Measurements from ENCODE around the gene STRIT1. TPM values are rescaled to one million over a fixed set of nuclear protein-coding genes. Genes with fewer than 3 reads are reported as not detected.
A peak's percentile ranks its signal among the peaks of the same experiment; 100 is the strongest.

Gene STRIT1
- under 1 TPM in 1 of 4 donors, not detected in 3; 0.35 TPM for total RNA-seq
- 0.14 TPM for polyA plus RNA-seq
- long read RNA-seq, donor 1: 0 reads
- long read RNA-seq, donor 2: 0 reads
- long read RNA-seq, donor 3: 0 reads
- long read RNA-seq, donor 4: 0 reads

DNA sequence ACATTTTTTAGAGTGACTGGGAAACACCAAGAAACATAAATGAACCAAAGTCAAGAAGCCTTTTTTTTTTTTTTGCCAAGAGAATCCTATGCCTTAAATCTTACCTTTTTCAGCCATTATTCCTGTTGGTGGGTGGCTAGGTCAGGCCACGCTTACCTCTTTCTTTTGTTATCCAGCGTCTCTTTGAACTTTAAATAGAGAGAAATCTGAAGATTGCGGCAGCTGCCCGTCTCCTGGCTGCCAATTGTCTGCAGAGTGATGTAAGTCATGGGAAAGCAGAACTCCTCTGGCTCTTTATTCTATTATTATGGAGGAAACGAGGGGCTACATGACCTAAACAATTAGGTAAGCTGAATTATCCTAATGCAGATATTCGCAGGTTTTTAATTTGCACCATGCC, at the start of gene STRIT1:
TSS of gene STRIT1 (minus strand) at position 168 of the 400 bp plus-strand sequence.
- Histone ChIP-seq H3K9me3 (ENCODE audit: control insufficient read depth, low read length) (peaks cover 2% of the 10 kb centered on the region), H3K27me3 (ENCODE audit: control insufficient read depth, insufficient read depth) (no peaks in the 10 kb centered on the region), H3K4me1 (ENCODE audit: control insufficient read depth, insufficient read depth, low read length) (no peaks in the 10 kb centered on the region), H3K4me3 (ENCODE audit: low read length) (no peak within 1 kb of the TSS), H3K27ac (ENCODE audit: low read length) (no peak within 1 kb of the TSS)
- intact Hi-C loops (cut with DNase I): no loop called here
- DNase-seq: no peak
- WGBS: 48% methylated on average over 6 of the region's 6 CpGs
- ATAC-seq: no peak

- 41% methylated on average over 3 of the region's 3 CpGs for WGBS
- Histone ChIP-seq H3K9me3 (ENCODE audit: control insufficient read depth, low read length) (no peaks in the 10 kb centered on the region), H3K27ac (ENCODE audit: low read length) (no peak overlapping the region), H3K27me3 (ENCODE audit: control insufficient read depth, insufficient read depth) (no peaks in the 10 kb centered on the region), H3K4me3 (ENCODE audit: low read length) (no peak overlapping the region), H3K4me1 (ENCODE audit: control insufficient read depth, insufficient read depth, low read length) (no peaks in the 10 kb centered on the region)
- ATAC-seq (no peak), DNase-seq (no peak)
- intact Hi-C loops (cut with DNase I): no loop called here
Measured at GRCh38 chr3:155342344-155342743, 48.9 kb upstream of the STRIT1 start.

DNA sequence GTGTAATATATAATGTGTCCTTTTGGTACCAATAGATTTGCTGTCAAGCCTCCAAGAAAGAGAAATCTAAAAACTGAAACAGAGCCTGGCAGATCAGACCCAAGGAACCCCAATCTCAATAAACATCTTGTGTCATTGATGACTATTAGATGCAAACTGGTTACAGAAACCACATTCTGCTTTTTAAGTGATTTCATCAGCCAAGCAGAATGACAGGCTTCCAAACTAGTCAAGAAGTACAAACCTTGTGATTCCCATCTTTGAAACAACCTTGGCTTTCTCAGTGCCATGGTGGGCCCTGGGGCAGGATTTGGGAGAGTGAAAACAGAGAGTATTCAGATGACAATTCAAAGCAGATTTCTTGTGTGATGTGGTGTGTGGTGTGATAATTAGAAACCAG, 45.6 kb upstream of the STRIT1 start:
- Histone ChIP-seq H3K4me3 (ENCODE audit: low read length) (no peak overlapping the region), H3K9me3 (ENCODE audit: control insufficient read depth, low read length) (no peaks in the 10 kb centered on the region), H3K27me3 (ENCODE audit: control insufficient read depth, insufficient read depth) (no peaks in the 10 kb centered on the region), H3K4me1 (ENCODE audit: control insufficient read depth, insufficient read depth, low read length) (peaks cover 2% of the 10 kb centered on the region), H3K27ac (ENCODE audit: low read length) (no peak overlapping the region)
- intact Hi-C loops (cut with DNase I): no loop called here
- DNase-seq: no peak
- ATAC-seq: no peak

DNA sequence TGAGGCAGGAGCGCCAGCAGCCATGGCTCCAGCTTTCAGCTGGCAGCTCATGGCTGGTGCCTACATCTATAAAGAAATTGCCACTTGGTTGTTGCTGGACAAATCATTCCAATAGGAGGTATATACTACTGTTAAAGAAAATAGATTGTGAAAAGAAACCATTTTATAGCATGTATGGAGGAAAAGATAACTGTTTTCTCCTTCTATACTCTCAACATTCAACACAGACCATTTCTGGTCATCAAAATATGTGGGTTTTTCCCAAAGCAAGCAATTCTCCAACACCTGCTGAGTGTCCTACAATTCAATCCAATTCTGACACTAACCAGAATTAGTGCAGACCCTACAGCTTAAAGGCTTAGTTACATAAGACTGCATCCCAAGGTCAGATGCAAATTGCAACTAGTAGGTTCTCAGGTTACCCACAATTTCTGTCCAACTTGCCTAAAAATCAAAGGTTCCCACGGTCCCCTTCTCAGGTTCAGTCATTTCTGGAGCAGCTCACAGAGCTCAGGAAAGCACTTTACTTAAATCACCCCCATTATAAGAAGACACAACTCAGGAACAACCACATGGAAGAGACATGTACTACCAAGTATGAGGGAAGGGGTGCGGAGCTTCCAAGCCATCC, 42.4 kb upstream of the STRIT1 start:
- Histone ChIP-seq H3K27ac (ENCODE audit: low read length) (no peak overlapping the region), H3K4me1 (ENCODE audit: control insufficient read depth, insufficient read depth, low read length) (peaks cover 2% of the 10 kb centered on the region), H3K27me3 (ENCODE audit: control insufficient read depth, insufficient read depth) (no peaks in the 10 kb centered on the region), H3K4me3 (ENCODE audit: low read length) (no peak overlapping the region), H3K9me3 (ENCODE audit: control insufficient read depth, low read length) (no peaks in the 10 kb centered on the region)
- WGBS: 75% methylated on average over 3 of the region's 3 CpGs
- no peak for ATAC-seq
- intact Hi-C loops (cut with DNase I): no loop called here
- DNase-seq: no peak

DNA sequence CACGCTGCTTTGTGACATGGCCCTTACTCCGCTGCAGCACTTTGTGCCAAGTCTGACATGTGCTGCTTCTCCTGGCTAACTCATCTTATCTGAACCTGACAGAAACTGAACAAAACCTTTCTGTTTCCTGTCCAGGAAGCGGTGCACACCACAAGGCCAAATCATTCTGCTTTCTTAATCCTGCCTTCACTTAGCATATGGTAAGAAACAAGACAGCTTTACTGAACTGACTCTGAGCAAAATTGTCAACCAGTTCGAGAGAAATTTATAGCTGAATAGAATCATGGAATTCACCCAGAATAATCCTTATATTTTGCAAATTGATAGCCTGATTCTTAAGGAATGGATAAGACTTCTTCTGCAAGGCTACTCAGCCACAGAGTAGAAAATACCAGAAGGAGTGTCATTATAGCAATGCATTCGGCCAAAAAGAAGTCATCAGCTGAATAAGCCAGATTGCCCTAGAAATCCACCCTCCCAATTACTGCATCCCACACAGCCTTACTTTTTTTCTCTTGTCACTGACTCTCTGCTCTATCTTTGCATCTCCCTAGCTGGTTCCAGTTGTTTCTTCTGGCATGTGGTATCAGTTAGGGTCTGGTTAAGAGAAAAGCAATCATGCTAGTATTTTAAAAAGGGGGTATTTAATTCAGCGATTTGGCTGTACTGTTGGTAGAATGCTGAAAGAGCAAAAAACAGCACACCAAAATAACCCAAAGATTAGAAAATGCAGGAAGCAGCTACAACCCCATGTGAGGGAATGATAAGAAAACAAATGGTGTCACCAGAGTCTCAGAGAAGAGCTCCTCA, 41.6 kb upstream of the STRIT1 start:
- intact Hi-C loops (cut with DNase I): no loop called here
- ATAC-seq: peak in 1 of 2 donors; percentile 48
- DNase-seq: no peak
- no peak overlapping the region for H3K27ac ChIP-seq (ENCODE audit: low read length)
- no peaks in the 10 kb centered on the region for H3K9me3 ChIP-seq (ENCODE audit: control insufficient read depth, low read length)
- H3K4me1 ChIP-seq (ENCODE audit: control insufficient read depth, insufficient read depth, low read length): peaks cover 2% of the 10 kb centered on the region
- H3K27me3 ChIP-seq (ENCODE audit: control insufficient read depth, insufficient read depth): no peaks in the 10 kb centered on the region
- H3K4me3 ChIP-seq (ENCODE audit: low read length): no peak overlapping the region
- 33% methylated on average over 6 of the region's 6 CpGs for WGBS

- no peak for DNase-seq
- intact Hi-C loops (cut with DNase I): no loop called here
Measured at GRCh38 chr3:155334215-155334913, 40.9 kb upstream of the STRIT1 start.

GRCh38 chr3:155332716-155333115, 39.2 kb upstream of the STRIT1 start:
- 89% methylated on average over 4 of the region's 4 CpGs for WGBS
- DNase-seq (no peak), ATAC-seq (no peak)
- Histone ChIP-seq H3K27me3 (ENCODE audit: control insufficient read depth, insufficient read depth) (no peaks in the 10 kb centered on the region), H3K27ac (ENCODE audit: low read length) (no peak overlapping the region), H3K9me3 (ENCODE audit: control insufficient read depth, low read length) (no peaks in the 10 kb centered on the region), H3K4me3 (ENCODE audit: low read length) (no peak overlapping the region), H3K4me1 (ENCODE audit: control insufficient read depth, insufficient read depth, low read length) (peaks cover 2% of the 10 kb centered on the region)
- intact Hi-C loops (cut with DNase I): no loop called here

More at GRCh38 chr3:155334215-155334913, 40.9 kb upstream of the STRIT1 start:
- no peaks in the 10 kb centered on the region for H3K9me3 ChIP-seq (ENCODE audit: control insufficient read depth, low read length)
- H3K4me3 ChIP-seq (ENCODE audit: low read length): no peak overlapping the region
- H3K27ac ChIP-seq (ENCODE audit: low read length): no peak overlapping the region
- WGBS: 56% methylated on average over 3 of the region's 3 CpGs
- peaks cover 2% of the 10 kb centered on the region for H3K4me1 ChIP-seq (ENCODE audit: control insufficient read depth, insufficient read depth, low read length)
- no peak for ATAC-seq
- H3K27me3 ChIP-seq (ENCODE audit: control insufficient read depth, insufficient read depth): no peaks in the 10 kb centered on the region

- intact Hi-C loops (cut with DNase I): no loop called here
- Histone ChIP-seq H3K4me3 (ENCODE audit: low read length) (no peak overlapping the region), H3K9me3 (ENCODE audit: control insufficient read depth, low read length) (no peaks in the 10 kb centered on the region), H3K4me1 (ENCODE audit: control insufficient read depth, insufficient read depth, low read length) (peaks cover 2% of the 10 kb centered on the region), H3K27me3 (ENCODE audit: control insufficient read depth, insufficient read depth) (no peaks in the 10 kb centered on the region), H3K27ac (ENCODE audit: low read length) (no peak overlapping the region)
- no peak for ATAC-seq
- 88% methylated on average over 2 of the region's 2 CpGs for WGBS
- DNase-seq: no peak
Measured at GRCh38 chr3:155331078-155331477, 37.6 kb upstream of the STRIT1 start.

GRCh38 chr3:155330370-155330769, 36.9 kb upstream of the STRIT1 start:
- Histone ChIP-seq H3K4me3 (ENCODE audit: low read length) (no peak overlapping the region), H3K27ac (ENCODE audit: low read length) (no peak overlapping the region), H3K27me3 (ENCODE audit: control insufficient read depth, insufficient read depth) (no peaks in the 10 kb centered on the region), H3K4me1 (ENCODE audit: control insufficient read depth, insufficient read depth, low read length) (peaks cover 2% of the 10 kb centered on the region), H3K9me3 (ENCODE audit: control insufficient read depth, low read length) (no peaks in the 10 kb centered on the region)
- DNase-seq (no peak), ATAC-seq (no peak)
- intact Hi-C loops (cut with DNase I): no loop called here

DNA sequence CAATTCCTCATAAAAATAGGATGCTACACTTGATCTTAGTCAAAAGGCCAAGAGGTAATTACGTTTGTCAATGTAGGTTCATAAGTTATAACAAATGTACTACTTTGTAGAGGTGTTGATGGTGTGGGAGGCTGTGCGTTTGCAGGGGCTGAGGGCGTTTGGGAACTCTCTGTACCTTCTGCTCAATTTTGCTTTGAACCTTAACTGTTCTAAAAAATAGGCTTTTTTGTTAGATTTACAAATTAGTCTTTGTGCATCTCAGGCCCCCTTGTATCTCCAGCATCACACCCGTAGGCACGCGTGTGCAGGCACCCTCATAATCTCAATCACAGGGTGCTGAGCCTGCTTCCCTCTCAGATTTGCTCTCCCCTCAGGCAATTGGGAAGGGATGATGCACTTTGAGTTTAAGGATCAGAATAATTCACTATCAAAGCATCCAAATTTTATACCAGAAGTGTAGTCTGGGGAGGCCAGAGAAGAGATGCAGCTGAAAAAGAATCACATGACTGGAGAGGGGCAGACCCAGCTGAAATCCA, 36.1 kb upstream of the STRIT1 start:
- Histone ChIP-seq H3K4me1 (ENCODE audit: control insufficient read depth, insufficient read depth, low read length) (no peaks in the 10 kb centered on the region), H3K27ac (ENCODE audit: low read length) (no peak overlapping the region), H3K9me3 (ENCODE audit: control insufficient read depth, low read length) (no peaks in the 10 kb centered on the region), H3K27me3 (ENCODE audit: control insufficient read depth, insufficient read depth) (no peaks in the 10 kb centered on the region), H3K4me3 (ENCODE audit: low read length) (no peak overlapping the region)
- ATAC-seq (no peak), DNase-seq (no peak)
- 90% methylated on average over 6 of the region's 6 CpGs for WGBS
- intact Hi-C loops (cut with DNase I): loop anchor here in 3 of 4 donors (10.0 kb wide), 2 partner anchors 575 to 995 kb away; no protein-coding TSS in a partner anchor

- no peaks in the 10 kb centered on the region for H3K9me3 ChIP-seq (ENCODE audit: control insufficient read depth, low read length)
- WGBS: 80% methylated on average over 2 of the region's 2 CpGs
- ATAC-seq: no peak
- DNase-seq: no peak
- no peak overlapping the region for H3K27ac ChIP-seq (ENCODE audit: low read length)
- H3K4me1 ChIP-seq (ENCODE audit: control insufficient read depth, insufficient read depth, low read length): no peaks in the 10 kb centered on the region
- no peak overlapping the region for H3K4me3 ChIP-seq (ENCODE audit: low read length)
- intact Hi-C loops (cut with DNase I): loop anchor here in 3 of 4 donors (10.0 kb wide), 2 partner anchors 573 to 993 kb away; no protein-coding TSS in a partner anchor
- H3K27me3 ChIP-seq (ENCODE audit: control insufficient read depth, insufficient read depth): no peaks in the 10 kb centered on the region
Measured at GRCh38 chr3:155327871-155328270, 34.4 kb upstream of the STRIT1 start.

Measured in right cardiac atrium (tissue), 5 donors.